CD4-positive, alpha-beta T cell treated with Interferon gamma for 1 hour (primary cell): ENCODE results near the gene GFOD1.

Experiments used
- DNase-seq: peaks from one replicate; pipeline ENCODE4 v3.0.0-alpha.2; 2020

Gene GFOD1

GRCh38 chr6:13372076-13372475 lies 115.3 kb downstream of the GFOD1 start:
- DNase-seq, result no peak

- no peak for DNase-seq
Measured at GRCh38 chr6:13371421-13372072, 115.9 kb downstream of the GFOD1 start.

DNA sequence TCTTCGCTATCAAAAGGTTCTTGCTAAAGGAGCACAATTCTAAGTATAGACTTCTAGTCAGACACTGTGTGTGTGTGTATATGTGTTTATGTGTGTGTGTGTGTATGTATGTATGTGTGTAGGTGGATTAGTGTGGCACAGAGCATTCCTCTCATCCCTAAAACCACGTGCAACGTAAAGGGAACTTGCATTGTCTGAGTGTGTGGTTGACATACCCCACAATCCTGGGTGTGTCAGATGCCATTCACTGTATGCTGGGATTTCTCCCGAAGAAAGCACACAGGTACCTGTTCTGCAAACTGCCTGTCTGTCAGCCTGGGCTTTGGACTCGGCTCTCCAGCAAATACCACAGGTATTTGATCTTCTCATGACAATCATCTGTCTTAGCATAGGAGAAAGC lies 116.8 kb downstream of the GFOD1 start:
- no peak for DNase-seq

- no peak for DNase-seq
Measured at GRCh38 chr6:13369591-13369990, 117.8 kb downstream of the GFOD1 start.

GRCh38 chr6:13368731-13369115 lies 118.7 kb downstream of the GFOD1 start:
- DNase-seq, result no peak

GRCh38 chr6:13368079-13368730 lies 119.2 kb downstream of the GFOD1 start:
- no peak for DNase-seq

- DNase-seq, result no peak
Measured at GRCh38 chr6:13367396-13367795, 120.0 kb downstream of the GFOD1 start.

DNA sequence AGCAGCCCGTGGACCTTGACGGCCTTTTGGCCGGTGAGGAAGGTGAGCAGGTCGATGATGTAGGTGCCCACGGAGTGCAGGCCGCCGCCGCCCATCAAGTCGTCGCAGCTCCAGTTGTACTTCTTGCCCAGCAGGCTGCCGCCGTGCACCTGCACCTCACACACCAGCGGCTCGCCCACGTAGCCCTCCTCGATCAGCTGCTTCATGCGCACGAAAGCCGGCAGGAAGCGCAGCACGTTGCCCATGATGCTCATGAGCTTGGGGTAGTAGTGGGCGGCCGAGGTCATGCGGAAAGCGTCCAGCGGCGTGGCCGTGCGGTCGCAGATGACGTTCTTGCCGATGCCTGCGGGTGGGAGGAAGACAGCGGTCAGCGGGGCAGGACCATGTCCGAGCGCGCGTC lies 122.1 kb downstream of the GFOD1 start:
- DNase-seq, result no peak

DNA sequence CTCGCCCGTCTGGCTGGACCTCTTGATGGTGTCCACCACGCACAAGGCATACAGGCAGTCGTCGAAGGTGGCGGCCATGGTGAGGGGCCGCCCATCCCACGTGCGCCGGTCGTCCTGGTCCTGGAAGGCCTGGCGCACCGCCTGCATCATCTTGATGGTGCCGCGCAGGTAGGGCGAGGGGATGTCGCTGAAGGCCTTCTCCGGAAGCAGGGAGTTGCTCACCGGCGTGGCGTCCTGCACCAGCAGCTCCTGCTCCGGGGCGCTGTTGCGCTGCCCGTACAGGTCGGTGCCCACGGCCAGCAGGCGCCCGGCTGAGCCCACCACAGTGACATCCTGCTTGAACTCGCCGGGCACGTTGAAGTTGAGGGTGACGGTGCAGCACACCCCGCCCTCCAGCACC lies 122.6 kb downstream of the GFOD1 start:
- no peak for DNase-seq

DNA sequence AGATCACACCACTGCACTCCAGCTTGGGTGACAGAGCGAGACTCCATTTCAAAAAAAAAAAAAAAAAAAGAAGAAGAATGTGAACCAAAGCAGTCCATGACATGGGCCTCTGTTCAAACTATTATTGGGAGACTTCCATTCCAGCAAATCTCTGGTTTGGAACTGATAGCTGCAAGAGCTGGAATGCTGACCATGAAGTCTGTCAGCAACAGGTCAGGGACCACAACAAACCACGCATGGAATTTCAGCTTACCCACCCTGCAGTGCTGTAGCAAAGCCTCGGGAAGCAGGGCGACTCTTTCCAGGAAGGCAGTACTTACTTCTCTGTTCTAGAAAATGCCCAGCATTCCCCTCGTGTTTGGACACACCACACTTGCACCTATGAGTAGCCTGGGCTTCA lies 125.0 kb downstream of the GFOD1 start:
- DNase-seq, result no peak

- DNase-seq, result no peak
Measured at GRCh38 chr6:13360671-13361540, 126.5 kb downstream of the GFOD1 start.

DNA sequence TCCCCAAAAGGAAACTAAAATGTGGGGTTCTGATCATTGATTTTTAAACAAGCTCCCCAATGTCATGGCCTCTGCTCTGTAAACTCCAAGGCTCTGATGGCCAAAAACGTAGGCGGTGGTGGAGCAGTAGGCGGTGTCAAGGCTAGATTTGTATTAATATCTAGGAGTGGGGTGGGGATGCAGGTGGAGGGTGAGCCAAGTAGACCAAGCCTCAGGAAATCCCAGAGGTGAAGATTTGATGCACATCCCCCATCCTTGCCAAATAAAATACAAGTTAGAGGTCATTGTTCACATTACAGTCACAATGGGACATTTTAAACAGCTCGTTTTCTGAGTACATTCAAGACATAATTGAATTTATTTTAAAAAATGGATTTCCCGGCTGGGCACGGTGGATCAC lies 128.1 kb downstream of the GFOD1 start:
- DNase-seq, result no peak

DNA sequence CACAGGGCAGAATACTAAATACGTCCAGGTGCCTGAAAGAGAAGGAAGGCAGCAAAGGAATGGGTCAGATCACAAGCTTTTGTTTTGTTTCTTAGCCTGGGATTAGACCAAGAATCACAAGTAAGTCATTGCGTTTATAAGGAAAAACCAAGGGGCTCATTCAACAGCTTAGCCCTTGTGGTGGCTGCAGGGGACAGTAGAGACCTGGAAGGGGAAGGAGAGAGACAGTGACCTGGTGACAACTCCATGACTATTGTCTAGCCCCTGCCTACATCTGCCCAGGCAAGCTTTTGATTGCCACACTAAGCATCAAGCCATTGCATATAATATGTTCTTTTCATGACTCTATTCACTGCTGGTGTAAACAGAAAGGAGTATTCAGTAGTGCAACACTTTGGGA lies 128.9 kb downstream of the GFOD1 start:
- DNase-seq, result no peak

GRCh38 chr6:13357551-13358075 lies 129.8 kb downstream of the GFOD1 start:
- no peak for DNase-seq

- DNase-seq, result peak; percentile 13
Measured at GRCh38 chr6:13355999-13356785, 131.2 kb downstream of the GFOD1 start.

DNA sequence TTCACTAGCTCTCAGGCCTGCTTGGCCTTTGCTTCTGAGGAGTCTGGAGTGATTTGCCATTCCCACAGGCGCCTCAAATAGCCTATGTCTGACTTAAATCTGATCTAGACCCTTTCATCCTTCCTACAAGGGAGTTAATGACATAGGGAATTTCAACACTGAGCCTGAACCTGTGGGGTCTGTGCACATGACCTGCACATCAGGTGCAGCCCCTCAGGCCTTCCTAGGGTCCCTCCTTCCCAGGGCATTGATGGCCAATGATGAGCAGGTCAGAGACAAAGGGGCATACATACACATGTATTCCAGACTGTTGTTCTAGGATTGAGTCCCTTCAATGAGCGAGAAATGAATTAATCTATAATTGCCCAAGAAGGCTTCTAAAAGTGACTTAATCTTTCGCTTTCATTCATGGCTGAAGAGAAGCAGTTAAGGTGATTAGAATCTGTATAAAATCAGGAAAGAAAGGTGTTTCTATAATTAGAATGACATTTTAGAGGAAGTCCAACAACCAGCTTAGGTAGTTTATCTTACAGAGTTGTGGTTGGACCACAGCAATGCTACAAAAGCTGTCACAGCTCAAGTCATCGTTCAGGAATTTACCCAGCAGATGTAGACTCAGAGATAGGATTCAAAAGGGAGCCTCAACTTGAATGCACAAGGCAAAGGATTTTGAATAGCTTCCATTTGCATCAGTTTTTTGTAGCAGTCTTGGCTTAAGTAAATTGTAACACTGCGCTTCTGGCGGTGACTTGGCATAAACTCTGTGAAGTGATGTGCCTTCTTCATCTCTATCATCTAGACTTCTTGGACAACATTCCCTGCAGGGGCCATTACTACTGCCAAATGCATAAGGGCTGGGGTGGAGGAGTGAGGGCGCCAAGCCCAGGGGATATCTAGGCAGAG lies 132.1 kb downstream of the GFOD1 start:
- DNase-seq, result no peak

- DNase-seq, result no peak
Measured at GRCh38 chr6:13354331-13355042, 132.9 kb downstream of the GFOD1 start.

DNA sequence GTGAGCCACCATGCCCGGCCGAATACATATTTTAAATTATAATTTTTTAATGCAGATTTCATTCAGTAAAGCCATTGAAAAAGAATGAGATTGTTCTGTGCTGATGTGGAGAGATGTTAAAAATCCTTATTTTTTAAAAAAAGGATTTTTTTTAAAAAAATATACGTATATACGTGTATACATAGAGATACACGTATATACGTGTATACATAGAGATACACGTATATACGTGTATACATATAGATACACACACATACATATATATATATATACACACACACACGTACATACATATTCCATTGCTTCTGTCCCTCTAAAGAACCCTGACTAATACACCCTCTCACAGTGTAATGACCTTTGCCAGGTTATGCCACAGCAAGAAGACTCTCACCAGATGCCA lies 135.2 kb downstream of the GFOD1 start:
- no peak for DNase-seq

DNA sequence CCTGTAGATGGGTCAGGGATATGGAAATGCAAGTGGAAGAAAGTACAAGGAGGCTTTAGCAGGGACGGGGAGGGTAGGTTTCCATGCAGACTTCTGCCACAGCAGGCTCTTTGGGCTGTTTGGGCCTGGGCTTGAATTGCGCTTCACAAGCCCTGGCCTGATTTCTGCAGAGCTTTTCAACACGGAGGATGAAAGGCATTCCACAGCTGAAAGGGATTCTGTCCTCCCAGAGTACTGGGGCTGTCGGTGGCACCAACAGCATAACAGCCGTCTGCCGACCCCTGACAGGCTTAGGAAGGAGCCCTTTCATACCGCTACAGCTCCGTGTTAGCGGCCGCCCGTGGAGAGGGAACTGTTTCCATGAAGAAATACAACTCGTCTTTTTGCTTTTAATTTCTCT lies 136.1 kb downstream of the GFOD1 start:
- DNase-seq, result no peak

GRCh38 chr6:13349811-13350506 lies 137.4 kb downstream of the GFOD1 start:
- no peak for DNase-seq
